DOHH2 (cell line): ENCODE results near the gene AMT.

Experiments
- EZH2phosphoT487 ChIP-seq: fragments of 200-600 bp; sonication (generic); IDR thresholded peaks from 2 replicates; pipeline ENCODE4 v1.6.1; 2017; ENCODE audit warnings: borderline replicate concordance, mild to moderate bottlenecking, antibody characterized with exemption, low read length, moderate library complexity, mixed read lengths
- TF ChIP-seq, protein P1 (sequence below): fragments of 200-600 bp; sonication (generic); IDR thresholded peaks from one replicate; pipeline ENCODE4 v1.5.1; 2014; ENCODE audit warnings: antibody characterized with exemption, mild to moderate bottlenecking, low read depth, low read length; ENCODE audit not compliant: poor library complexity, severe bottlenecking

DNA sequence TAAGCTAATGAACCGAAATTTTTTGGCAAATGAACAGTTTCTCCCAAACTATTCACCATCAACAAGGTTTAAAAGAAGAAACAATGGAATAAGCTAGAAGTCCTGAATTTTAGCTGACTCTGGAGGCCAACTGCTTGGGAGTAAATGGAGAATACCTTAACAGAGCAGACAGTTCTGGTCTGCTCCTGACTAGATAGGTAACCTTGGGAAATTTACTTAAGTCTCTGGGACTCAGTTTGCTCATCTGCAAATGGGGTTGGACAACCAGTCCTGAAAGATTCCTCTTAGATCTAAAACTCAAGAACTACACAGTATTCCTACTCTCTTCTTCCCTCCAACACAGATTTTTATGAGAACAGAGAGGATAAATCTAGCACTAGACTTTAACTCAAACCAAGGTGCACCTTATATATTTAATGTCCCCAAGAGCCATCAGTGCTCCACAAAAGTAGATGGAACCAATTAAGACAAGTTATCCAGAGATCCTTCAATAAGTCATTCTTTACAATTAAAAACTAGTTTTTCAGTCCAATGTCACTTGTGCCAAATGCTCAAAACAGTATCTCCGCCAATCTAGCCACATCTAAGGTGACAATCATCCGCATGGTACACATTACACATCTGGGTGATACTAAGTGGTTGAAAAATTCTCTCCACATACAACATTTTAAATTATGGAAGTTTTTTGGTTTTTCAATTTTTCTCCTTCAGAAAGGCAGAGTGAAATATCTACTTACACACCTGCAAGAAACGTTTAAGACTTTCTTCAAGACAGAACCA, 12.0 kb downstream of the AMT start:
- TF ChIP-seq, protein P1, sequence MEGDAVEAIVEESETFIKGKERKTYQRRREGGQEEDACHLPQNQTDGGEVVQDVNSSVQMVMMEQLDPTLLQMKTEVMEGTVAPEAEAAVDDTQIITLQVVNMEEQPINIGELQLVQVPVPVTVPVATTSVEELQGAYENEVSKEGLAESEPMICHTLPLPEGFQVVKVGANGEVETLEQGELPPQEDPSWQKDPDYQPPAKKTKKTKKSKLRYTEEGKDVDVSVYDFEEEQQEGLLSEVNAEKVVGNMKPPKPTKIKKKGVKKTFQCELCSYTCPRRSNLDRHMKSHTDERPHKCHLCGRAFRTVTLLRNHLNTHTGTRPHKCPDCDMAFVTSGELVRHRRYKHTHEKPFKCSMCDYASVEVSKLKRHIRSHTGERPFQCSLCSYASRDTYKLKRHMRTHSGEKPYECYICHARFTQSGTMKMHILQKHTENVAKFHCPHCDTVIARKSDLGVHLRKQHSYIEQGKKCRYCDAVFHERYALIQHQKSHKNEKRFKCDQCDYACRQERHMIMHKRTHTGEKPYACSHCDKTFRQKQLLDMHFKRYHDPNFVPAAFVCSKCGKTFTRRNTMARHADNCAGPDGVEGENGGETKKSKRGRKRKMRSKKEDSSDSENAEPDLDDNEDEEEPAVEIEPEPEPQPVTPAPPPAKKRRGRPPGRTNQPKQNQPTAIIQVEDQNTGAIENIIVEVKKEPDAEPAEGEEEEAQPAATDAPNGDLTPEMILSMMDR = no peak
- TF ChIP-seq EZH2phosphoT487 = no peak
